Measurements from ENCODE around the gene CMTM4.

Gene CMTM4

DNA sequence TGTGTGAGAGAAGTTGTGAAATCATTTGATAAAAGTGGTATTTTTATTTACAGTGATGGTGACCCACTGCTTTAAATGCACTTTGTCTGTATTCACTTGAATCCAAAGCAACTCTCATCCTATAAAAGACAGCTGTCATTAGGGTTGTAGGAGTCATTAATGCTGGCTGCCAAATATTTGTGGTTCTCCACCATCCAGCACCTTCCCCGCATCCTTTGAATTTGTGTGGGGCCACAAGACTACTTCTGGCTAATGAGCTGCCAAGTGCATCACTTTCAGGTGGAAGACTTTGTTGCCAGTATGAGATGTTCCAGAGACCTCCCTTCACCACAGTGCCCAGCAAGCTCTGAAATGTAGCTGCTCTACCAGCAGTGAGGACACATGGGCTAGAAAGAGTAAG, 48.7 kb downstream of the CMTM4 start:
- TF ChIP-seq, protein P1, sequence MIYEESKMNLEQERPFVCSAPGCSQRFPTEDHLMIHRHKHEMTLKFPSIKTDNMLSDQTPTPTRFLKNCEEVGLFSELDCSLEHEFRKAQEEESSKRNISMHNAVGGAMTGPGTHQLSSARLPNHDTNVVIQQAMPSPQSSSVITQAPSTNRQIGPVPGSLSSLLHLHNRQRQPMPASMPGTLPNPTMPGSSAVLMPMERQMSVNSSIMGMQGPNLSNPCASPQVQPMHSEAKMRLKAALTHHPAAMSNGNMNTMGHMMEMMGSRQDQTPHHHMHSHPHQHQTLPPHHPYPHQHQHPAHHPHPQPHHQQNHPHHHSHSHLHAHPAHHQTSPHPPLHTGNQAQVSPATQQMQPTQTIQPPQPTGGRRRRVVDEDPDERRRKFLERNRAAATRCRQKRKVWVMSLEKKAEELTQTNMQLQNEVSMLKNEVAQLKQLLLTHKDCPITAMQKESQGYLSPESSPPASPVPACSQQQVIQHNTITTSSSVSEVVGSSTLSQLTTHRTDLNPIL (CRISPR knock-in tag; IDR thresholded peaks at IDR 0.05; ENCODE audit: low read depth): no peak
- TF ChIP-seq BACH2 (CRISPR knock-in tag; IDR thresholded peaks at IDR 0.05; ENCODE audit: borderline replicate concordance) (no peak), GLIS3 (CRISPR knock-in tag; IDR thresholded peaks at IDR 0.05) (no peak), OSR1 (CRISPR knock-in tag; IDR thresholded peaks at IDR 0.05) (no peak), ZFP3 (CRISPR knock-in tag; IDR thresholded peaks at IDR 0.05) (no peak), ZNF70 (CRISPR knock-in tag; IDR thresholded peaks at IDR 0.05) (no peak), ZC3H10 (CRISPR knock-in tag; IDR thresholded peaks at IDR 0.05) (no peak)
- TF ChIP-seq, protein P2, sequence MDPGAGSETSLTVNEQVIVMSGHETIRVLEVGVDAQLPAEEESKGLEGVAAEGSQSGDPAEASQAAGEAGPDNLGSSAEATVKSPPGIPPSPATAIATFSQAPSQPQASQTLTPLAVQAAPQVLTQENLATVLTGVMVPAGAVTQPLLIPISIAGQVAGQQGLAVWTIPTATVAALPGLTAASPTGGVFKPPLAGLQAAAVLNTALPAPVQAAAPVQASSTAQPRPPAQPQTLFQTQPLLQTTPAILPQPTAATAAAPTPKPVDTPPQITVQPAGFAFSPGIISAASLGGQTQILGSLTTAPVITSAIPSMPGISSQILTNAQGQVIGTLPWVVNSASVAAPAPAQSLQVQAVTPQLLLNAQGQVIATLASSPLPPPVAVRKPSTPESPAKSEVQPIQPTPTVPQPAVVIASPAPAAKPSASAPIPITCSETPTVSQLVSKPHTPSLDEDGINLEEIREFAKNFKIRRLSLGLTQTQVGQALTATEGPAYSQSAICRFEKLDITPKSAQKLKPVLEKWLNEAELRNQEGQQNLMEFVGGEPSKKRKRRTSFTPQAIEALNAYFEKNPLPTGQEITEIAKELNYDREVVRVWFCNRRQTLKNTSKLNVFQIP (CRISPR knock-in tag; IDR thresholded peaks at IDR 0.05; ENCODE audit: borderline replicate concordance, low read depth): no peak
- TF ChIP-seq, protein P3, sequence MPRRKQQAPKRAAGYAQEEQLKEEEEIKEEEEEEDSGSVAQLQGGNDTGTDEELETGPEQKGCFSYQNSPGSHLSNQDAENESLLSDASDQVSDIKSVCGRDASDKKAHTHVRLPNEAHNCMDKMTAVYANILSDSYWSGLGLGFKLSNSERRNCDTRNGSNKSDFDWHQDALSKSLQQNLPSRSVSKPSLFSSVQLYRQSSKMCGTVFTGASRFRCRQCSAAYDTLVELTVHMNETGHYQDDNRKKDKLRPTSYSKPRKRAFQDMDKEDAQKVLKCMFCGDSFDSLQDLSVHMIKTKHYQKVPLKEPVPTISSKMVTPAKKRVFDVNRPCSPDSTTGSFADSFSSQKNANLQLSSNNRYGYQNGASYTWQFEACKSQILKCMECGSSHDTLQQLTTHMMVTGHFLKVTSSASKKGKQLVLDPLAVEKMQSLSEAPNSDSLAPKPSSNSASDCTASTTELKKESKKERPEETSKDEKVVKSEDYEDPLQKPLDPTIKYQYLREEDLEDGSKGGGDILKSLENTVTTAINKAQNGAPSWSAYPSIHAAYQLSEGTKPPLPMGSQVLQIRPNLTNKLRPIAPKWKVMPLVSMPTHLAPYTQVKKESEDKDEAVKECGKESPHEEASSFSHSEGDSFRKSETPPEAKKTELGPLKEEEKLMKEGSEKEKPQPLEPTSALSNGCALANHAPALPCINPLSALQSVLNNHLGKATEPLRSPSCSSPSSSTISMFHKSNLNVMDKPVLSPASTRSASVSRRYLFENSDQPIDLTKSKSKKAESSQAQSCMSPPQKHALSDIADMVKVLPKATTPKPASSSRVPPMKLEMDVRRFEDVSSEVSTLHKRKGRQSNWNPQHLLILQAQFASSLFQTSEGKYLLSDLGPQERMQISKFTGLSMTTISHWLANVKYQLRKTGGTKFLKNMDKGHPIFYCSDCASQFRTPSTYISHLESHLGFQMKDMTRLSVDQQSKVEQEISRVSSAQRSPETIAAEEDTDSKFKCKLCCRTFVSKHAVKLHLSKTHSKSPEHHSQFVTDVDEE (CRISPR knock-in tag; IDR thresholded peaks at IDR 0.05): no peak
- TF ChIP-seq, protein P4, sequence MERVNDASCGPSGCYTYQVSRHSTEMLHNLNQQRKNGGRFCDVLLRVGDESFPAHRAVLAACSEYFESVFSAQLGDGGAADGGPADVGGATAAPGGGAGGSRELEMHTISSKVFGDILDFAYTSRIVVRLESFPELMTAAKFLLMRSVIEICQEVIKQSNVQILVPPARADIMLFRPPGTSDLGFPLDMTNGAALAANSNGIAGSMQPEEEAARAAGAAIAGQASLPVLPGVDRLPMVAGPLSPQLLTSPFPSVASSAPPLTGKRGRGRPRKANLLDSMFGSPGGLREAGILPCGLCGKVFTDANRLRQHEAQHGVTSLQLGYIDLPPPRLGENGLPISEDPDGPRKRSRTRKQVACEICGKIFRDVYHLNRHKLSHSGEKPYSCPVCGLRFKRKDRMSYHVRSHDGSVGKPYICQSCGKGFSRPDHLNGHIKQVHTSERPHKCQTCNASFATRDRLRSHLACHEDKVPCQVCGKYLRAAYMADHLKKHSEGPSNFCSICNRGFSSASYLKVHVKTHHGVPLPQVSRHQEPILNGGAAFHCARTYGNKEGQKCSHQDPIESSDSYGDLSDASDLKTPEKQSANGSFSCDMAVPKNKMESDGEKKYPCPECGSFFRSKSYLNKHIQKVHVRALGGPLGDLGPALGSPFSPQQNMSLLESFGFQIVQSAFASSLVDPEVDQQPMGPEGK (CRISPR knock-in tag; IDR thresholded peaks at IDR 0.05; ENCODE audit: borderline replicate concordance): no peak
- TF ChIP-seq, protein P5, sequence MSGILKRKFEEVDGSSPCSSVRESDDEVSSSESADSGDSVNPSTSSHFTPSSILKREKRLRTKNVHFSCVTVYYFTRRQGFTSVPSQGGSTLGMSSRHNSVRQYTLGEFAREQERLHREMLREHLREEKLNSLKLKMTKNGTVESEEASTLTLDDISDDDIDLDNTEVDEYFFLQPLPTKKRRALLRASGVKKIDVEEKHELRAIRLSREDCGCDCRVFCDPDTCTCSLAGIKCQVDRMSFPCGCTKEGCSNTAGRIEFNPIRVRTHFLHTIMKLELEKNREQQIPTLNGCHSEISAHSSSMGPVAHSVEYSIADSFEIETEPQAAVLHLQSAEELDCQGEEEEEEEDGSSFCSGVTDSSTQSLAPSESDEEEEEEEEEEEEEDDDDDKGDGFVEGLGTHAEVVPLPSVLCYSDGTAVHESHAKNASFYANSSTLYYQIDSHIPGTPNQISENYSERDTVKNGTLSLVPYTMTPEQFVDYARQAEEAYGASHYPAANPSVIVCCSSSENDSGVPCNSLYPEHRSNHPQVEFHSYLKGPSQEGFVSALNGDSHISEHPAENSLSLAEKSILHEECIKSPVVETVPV (CRISPR knock-in tag; IDR thresholded peaks at IDR 0.05): no peak
- no peak for ATAC-seq

DNA sequence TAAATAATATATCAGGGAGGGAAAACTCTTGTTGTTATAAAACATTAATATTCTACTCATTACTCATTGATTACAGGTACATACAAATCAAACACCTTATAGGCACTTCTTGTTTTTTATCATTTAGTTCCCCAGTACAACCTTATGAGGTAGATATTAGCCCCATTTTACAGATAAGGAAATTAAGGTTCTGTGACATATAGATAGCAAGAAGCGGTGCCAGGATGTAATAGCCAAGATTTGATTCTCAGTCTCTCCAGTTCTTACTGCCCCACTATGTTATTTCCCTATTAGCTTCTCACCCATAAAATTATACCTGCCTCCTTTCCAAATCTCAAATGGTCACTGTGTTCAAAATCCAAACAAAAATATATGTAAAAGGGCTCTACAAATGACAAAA, 55.2 kb downstream of the CMTM4 start:
- no peak for ATAC-seq
- no peak for TF ChIP-seq GLIS3 (CRISPR knock-in tag; IDR thresholded peaks at IDR 0.05)
- TF ChIP-seq ZFP3 (CRISPR knock-in tag; IDR thresholded peaks at IDR 0.05): no peak
- TF ChIP-seq ESRRG (CRISPR knock-in tag; IDR thresholded peaks at IDR 0.05): no peak
- TF ChIP-seq, protein P1 (CRISPR knock-in tag; IDR thresholded peaks at IDR 0.05; ENCODE audit: low read depth): no peak
- no peak for TF ChIP-seq CSDC2 (CRISPR knock-in tag; IDR thresholded peaks at IDR 0.05)
- TF ChIP-seq SNAI2 (CRISPR knock-in tag; IDR thresholded peaks at IDR 0.05): no peak
- TF ChIP-seq RARB (CRISPR knock-in tag; IDR thresholded peaks at IDR 0.05): no peak
- TF ChIP-seq PPARA (CRISPR knock-in tag; IDR thresholded peaks at IDR 0.05; ENCODE audit: borderline replicate concordance): no peak
- no peak for TF ChIP-seq OSR1 (CRISPR knock-in tag; IDR thresholded peaks at IDR 0.05)
- TF ChIP-seq BACH2 (CRISPR knock-in tag; IDR thresholded peaks at IDR 0.05; ENCODE audit: borderline replicate concordance): no peak
- TF ChIP-seq, protein P5 (CRISPR knock-in tag; IDR thresholded peaks at IDR 0.05): no peak
- no peak for TF ChIP-seq ZNF70 (CRISPR knock-in tag; IDR thresholded peaks at IDR 0.05)
- no peak for TF ChIP-seq TOX (CRISPR knock-in tag; IDR thresholded peaks at IDR 0.05; ENCODE audit: borderline replicate concordance)
- TF ChIP-seq ZNF565 (CRISPR knock-in tag; conservative IDR thresholded peaks at IDR 0.05; ENCODE audit: low read depth): no peak
- TF ChIP-seq ZC3H10 (CRISPR knock-in tag; IDR thresholded peaks at IDR 0.05): no peak
